ENCODE measurements around the gene INPP5J.

INPP5J gene

DNA sequence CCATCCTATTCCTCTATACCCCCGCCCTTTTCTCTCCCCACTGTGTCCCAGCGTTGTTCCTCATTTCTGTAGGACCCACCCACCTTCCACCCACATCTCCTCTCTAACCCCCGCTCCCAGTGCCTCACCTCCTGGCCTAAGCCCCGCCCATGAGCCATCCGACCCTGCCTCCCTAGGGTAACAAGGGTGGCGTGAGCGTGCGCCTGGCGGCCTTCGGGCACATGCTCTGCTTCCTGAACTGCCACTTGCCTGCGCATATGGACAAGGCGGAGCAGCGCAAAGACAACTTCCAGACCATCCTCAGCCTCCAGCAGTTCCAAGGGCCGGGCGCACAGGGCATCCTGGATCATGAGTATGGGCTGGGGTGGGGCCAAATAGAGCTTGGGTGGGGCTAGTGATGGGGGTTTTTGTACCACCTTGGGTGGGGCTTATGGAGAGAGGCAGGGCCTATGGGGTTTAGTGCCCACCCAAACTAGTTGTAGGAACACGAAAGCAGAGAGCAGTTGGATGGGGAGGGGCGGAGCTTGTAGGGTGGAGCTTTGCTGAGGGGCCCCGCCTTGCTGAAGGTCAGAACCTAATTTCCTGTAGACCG, 4.5 kb downstream of the INPP5J start:
- DNase-seq = no peak

DNA sequence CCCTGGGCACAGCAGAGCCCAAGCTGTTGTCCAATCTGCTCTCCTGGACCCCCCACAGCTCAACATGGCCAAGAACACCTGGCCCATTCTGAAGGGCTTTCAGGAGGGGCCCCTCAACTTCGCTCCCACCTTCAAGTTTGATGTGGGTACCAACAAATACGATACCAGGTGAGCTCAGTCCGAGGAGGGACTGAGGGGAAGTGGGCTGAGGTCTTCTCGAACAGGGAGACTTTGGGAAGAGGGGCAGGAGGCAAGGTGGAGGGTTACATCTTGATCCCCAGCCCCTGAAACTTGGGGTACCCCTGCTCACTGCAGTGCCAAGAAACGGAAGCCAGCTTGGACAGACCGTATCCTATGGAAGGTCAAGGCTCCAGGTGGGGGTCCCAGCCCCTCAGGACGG, 5.4 kb downstream of the INPP5J start:
- no peak for DNase-seq

DNA sequence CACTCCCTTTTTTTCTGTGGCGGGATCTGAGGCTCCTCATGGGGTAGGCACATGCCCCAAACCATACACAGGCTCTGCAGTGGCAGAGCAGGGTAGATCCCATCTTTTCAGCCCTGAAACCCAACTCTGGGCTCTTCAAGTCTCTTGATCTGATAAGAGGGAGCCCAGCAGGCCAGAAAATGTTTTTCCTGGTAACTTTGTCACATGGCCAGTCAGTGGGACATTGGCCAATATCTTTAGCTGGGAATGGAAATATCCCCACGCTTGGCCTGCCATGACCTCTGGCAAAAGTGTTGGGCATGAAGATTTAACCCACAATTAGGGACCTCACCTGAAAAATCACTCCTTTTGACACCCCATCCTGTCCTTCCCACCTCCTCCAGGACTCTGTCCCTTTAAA, 8.1 kb downstream of the INPP5J start:
- DNase-seq = no peak

DNA sequence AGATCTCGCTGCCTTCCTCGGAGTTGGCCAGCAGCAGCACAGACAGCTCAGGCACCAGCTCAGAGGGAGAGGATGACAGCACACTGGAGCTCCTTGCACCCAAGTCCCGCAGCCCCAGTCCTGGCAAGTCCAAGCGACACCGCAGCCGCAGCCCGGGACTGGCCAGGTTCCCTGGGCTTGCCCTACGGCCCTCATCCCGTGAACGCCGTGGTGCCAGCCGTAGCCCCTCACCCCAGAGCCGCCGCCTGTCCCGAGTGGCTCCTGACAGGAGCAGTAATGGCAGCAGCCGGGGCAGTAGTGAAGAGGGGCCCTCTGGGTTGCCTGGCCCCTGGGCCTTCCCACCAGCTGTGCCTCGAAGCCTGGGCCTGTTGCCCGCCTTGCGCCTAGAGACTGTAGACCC, 11.1 kb downstream of the INPP5J start:
- DNase-seq = no peak

DNA sequence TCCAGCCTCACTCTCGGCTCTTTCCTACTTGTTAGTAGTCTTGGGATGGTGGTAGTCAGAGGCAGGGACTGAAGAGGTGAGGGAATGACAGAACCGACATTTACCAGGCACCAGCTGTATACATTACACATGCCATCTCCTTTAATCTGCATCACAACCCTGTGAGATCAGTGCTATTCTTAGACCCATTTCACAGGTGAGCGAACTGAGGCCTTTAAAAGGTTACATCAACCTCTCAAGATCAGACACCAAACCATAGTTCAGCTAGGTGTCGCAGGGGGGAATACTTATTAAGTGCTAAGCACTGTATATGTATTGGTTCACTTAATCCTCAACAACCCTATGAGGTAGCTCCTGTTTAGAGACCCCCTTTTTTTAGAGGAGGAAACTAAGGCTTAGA, 11.9 kb downstream of the INPP5J start:
- no peak for DNase-seq

DNA sequence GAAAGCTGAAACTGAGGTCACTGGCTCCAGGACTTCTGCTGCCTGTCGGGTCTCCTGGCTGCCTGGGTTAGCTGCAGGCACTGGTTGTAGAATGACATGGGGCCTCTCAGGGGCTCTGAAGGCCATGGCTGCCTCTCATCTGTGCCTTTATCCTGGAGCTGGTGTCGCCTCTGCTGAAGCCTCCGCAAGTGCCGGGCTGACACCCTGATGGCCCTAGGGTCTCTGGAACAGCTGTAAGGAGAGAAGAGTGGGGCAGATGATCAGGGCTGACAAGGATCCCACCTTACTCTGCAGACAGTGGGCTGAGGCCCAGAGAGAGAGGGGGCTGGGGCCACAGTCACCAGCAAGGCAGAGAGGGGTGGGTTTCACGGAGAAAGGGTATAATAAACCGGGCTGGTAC, 12.9 kb downstream of the INPP5J start:
- no peak for DNase-seq

DNA sequence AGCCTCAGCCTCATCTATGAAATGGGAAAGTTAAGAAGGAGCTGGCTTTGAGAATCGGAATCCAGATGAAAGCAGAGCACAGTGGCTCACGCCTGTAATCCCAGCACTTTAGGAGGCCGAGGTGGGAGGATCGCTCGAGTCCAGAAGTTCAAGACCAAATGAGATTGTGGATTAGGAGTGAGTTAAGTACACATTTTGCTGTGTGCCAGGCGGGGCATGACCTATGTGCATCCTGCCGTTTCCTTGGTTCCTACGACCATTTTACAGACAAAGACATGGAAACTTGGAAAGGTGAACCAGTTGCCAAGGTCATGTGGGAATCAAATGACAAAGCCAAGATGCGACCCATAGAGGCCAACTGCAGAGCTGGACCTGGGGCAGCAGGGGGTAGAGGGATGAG, 13.4 kb downstream of the INPP5J start:
- no peak for DNase-seq

DNA sequence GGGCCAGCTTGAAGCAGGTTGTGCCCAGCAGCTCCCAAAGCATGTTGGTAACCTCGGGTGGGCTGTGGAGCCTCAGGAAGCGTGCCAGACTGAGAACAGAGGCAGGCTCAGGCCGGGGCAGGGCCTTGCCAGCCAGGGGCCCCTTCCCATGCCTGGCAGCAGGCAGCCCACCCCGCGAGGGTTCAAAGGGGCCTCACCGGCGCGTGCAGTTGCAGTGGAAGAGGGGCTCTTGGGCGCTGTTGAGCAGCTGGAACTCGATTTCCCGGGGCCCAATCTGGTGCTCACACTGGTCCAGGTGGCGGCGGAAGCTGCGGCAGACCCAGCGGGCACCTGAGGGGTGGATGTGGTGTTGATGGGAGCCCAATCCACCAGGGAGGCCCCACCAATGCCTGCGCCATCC, 13.9 kb downstream of the INPP5J start:
- no peak for DNase-seq

DNA sequence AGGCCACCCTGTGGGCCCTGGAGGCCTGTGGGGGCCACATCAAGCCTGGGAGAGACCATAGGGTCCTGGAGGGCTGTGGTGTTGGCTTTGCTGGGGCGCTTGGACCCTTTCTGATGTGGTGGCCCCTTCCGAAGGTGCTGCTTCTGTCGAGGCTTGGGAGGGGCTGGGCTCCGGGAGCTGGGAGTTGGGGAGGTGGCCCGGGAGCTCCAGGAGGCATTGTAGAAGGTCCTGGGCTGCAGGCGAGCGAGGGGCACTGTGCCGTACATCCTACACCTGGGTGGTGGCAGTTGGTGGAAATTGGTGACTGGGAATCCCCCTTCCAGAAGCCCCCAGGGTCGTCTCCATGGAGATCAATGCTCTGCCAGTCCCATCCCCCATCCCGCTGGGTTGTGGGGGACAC, 15.0 kb downstream of the INPP5J start:
- no peak for DNase-seq

DNA sequence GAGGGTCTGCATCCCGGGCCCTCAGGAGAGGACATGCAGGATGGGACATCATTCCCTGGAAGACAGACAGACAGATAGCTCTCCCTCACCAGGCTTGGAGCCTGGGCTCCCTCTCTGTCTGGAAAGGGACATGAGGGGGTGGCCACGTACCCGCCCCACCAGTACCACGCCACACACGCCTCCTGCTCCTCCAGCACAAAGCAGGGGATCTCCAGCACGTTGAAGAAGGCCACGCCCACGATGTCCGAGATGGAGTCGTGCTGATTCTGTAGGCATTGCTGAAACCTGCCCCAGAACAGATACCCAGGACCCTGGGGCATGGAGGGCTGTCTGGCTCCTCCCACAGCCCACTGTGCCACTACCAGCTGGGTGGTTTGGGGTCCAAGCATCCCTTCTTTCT, 15.4 kb downstream of the INPP5J start:
- DNase-seq = no peak

DNA sequence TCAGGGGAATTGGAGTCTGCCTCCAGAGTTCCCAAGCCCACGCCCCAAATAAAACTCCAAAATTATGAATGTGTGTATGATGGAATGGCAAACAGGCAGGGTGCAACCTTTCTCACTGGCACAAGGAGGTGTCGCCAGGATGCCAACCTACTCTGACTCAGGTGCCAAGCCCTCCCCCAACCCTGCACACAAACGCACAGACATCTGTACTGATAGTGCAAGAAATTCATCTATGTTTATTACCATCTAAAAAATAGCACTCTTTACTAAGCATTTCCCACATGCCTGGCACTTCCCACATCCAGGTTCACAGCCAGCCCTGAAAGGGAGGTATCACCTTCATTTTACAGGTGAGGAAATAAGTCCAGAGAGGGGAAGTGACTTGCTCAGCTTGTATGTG, 16.3 kb downstream of the INPP5J start:
- DNase-seq = no peak

DNA sequence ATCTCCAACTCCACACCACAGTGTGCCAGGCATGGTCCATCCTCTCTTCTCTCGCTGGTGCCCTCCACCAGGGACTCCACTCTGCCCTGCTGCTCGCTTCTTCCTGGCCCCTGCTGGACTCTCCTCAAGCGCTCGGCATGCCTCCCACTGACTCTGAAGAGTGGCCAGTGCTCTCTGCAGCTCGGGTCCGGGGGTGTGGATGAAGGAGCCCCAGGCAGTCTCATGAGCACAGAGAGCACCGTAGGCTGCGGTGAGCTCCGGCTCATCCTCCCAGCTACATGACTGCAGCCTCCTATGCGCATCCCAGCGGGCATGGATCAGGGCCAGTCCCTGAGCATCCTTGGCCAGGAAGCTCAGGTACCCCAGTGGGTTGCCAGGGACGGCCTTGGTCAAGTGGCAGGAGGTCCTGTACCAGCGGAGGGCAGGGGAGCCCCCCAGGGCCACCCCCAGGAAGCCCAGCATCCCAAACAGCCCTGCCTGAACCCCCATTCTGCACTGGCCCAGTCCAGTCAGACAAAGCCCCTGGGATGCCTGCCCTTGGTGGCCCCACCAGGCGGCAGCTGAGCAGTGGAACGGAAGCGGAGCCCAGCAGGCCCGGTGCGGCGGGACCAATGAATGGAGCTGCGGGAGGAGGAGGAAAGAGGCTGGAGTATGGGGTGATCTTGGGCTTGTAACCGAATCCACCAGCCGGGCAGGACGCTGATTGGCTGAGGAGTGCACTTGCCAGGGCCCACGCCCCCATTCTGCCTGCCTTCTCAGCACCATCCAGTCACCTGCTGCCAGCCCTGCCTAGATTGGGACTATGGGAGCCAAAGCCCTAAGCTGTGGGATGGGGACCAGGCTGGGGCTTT, 17.3 kb downstream of the INPP5J start, which contains the start of gene PLA2G3:
PLA2G3 (minus strand) TSS at position 643 of the 851 bp plus-strand sequence; CDS start at position 489, 154 bp downstream.
- DNase-seq = peak; percentile 79 to 91

DNA sequence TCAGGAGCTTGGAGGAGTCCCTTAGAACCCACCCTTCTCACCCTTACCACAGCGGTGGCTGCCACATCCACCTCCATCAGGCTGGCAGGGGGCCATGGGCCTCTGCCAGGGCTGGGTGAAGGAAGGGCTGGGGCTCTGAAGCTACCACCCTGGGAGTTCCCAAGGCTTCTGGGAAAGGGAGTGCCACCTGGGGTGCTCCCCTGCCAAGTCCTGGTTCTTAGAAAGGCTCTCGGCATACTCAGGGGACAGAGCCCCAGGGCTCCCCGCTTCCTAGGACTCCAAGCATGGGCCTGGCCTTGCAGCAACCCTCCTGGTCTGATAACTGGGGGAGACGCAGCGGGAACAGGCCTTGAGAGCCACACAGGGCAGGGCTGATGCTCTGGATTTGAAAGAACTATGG, 18.0 kb downstream of the INPP5J start:
- DNase-seq = peak in 1 of 2 experiments; percentile 70

DNA sequence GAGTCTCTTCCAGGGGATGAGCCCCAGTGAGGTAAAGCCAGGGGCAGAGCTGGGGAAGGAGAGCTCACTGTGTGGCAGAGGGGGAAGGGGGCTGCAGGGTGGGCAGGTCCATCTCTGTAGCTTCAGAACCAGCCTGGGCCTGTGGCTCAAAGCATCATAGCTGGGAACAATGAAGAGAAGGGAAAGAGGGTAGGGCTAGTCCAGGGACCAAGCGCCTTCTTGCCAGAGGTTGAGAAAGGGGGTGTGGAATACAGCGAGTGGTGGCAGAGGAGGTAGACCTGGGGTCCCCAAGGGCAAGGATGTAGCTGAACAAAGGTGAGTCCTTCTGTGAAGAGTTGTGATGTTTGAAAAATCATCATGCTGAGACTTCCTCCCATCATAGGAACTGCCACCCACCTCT, 18.8 kb downstream of the INPP5J start:
- no peak for DNase-seq

DNA sequence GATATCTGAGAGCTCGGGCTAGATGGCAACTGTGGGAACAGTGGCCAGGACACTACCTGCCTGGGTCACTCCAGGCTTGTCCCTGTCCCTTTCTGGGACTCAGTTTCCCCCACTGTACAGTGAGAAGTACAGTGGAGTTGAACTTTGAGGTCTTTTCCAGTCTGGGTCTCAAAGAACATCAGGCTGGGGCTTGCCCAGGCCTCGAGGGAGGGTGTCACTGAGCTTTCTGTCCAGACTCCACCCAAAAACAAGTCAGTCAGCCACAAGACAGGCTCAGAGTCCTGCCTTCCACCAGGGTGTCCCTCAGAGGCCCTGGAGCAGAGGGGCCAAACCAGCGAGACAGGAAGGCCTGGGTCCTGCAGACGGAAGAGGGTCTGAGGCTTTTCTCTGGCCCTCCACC, 19.5 kb downstream of the INPP5J start:
- DNase-seq = no peak

DNA sequence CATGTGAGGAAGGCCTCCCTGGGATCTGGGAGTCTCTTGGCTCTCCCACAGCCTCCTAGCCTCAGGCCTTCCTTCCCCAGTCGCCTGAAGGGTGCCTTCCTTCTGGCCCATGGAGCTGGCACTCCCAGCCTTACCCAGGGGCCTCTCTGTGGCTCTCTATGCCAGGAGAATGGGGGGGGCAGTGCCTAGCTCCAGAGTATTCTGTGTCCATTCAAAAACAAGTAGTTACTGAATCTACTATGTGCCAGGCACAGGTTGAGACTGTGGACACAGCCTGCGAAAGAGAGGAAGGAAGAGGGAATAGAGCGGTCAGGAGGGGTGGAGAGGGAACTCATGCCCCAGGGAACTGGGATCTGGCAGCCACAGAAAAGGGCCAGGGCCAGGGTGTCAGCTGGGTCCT, 20.3 kb downstream of the INPP5J start:
- no peak for DNase-seq

DNA sequence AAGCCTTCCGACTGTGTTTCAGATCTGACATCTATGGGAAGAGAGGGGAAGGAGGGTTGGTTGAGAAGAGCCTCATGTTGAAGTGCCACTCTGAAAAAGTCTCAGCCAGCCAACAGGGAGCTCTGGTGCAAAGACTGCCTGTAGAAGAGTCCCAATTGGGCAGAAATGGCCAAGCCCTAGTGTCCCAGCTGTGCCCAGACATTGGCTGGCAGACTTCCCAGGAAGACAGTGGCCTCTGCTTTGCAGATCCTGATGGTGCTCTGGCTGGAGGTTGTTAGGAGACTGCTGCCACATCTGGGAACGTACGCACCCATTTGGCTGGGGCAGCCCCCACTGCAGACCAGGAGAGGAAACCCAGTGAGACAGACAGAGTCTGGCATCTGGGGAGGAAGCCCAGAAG, 20.8 kb downstream of the INPP5J start:
- peak; percentile 19 to 72 for DNase-seq

DNA sequence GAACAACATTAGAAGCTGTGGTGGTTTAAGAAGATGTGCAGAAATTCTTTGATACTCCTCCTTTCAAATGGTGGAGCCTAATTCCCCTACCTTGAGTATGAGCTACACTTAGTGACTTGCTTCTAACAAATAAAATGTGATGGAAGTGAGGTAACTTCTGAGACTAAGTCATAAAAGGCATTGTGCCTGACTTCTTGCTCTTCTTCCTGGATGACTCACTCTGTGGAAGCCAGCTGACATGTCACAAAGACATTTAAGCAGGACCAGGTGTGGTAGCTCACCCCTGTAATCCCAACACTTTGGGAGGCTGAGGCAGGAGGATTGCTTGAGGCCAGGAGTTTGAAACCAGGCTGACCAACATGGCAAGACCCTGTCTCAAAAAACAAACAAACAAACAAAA, 21.5 kb downstream of the INPP5J start:
- no peak for DNase-seq

DNA sequence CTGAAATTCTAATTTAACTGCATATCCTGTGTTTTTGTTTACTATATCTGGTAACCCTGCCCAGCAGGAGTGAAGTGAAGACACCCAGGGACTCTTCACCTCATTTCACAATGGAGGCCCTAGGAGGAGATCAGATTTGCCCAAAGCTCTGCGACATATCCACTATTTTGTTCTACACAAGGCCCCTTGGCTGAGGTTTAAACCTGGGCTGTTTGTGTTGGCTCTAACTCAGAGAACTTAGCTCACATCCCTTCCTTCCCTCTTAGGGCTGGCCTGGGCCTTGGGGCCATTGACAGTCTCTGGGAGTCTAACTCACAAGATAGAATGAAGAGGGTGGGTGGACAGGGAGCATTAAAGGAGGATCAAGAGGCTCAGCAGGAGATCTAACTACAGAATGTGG, 25.7 kb downstream of the INPP5J start:
- no peak for DNase-seq

DNA sequence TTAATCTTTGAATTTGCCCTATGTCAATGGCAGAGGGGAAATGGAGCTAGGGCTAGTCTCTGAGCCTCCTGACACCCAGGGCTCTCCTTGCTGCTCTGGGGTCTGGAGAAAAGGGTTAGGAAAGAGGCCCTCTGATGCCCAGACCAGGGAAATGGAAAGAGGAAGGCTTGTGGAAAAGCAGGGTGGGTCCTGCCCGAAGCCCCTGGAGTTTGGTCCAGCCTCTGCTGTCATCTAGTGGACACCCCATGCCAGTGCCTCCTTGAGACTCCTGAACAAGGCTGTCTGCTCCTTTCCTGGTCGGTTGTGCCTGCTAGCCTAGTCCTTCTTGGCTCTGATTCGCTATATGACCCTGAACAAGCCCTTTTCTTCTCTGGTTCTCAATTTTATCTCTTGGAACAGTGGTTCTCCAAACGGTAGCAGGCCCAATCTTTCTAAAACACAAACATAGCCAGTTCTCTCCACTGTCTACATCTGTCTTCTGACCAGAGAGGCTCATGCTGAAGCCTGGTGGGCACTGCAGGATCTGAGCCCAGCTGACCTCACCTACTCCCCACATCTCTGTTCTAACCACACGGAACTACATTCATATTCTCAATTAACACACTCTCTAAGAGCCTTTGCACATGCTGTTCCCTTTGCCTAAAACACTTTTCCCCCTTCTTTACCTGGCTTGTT, 26.3 kb downstream of the INPP5J start:
- peak; percentile 36 to 86 for DNase-seq

DNA sequence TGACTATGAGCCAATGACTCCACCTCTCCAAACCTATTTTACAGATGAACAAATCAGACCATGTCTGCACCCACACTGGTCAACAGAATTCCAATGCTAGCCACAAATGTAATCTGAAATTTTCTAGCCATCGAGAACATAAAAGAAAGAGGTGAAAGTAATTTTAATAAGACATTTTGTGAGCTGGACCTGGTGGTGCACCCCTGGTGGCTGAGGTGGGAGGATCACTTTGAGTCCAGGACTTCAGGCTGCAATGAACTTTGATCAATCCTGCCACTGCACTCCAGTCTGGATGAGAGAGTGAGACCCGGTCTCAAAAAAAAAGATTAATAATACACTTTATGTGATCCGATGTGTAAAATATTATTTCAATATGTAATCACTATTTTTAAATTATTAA, 27.8 kb downstream of the INPP5J start:
- DNase-seq = no peak

DNA sequence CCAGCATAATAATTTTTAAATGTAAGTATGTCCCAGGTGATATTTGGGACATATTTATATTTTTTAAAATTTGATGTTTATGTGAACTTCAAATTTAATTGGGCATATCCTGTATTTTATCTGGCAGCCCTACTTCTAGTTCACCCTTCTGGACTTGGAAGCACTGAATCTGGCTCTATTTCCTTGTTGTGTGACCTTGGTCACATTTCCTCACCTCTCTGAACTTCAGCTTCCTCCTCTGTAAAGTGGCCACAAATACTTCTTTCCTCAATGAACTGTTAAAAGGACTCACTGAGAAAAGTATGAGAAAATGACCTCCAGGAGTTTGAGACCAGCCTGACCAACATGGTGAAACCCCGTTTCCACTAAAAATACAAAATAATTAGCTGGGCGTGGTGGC, 29.1 kb downstream of the INPP5J start:
- DNase-seq = no peak

DNA sequence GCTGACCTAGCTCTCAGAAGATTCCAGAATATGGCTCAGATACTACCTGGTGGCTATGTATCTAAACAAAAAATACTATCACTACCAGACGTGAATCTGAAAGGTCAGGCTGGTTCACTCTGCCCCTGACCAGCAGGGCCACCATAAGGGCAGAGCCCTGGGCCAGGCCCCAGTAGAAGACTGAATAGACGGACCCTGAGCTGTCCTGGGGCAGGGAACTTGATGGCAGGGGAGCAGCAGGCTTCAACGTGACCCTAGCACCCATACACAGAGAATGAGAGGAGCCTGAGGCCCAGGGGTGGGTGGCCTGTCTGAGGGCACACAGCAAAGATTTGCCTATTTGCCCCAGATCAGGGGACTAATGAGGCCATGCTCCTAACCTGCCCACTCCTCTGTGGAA, 30.6 kb downstream of the INPP5J start:
- no peak for DNase-seq

DNA sequence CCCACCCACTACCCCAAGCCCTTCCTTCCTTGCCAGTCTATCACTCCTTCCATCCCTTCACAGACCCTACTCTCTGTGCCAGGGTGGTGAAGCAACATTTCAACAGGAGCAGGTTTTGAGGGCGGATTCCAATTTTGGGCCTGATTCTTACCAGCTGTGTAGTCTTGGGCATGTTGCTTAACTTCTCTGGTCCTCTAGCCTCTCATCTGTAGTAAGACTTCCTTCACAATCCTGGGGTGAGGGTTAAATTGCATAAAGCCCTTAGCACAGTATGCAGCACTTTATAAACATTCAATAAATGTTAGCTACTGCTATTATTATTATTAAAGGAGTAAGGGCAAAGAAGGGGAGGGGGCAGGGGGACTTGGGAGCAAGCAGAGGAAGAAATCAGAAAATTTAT, 32.2 kb downstream of the INPP5J start:
- DNase-seq = no peak
